HEK293 (cell line): Measurements from ENCODE around the gene TBL1Y.

Experiments used
- REPIN1 ChIP-seq: fragments of 450-650 bp; formaldehyde crosslinking; IDR thresholded peaks from 2 replicates; pipeline ENCODE4 v1.5.1; 2017; ENCODE audit warnings: missing biosample characterization, missing genetic modification characterization, low read depth
- SETDB1 ChIP-seq: IDR thresholded peaks from one replicate; pipeline ENCODE4 v1.6.1; 2017; ENCODE audit warnings: mild to moderate bottlenecking, low read length, moderate library complexity, mixed read lengths; ENCODE audit not compliant: insufficient read length
- YY1 ChIP-seq: fragments of 450-650 bp; formaldehyde crosslinking; IDR thresholded peaks from 2 replicates; pipeline ENCODE4 v1.5.1; 2018; ENCODE audit warnings: missing biosample characterization, missing genetic modification characterization
- ZNF155 ChIP-seq: fragments of 450-650 bp; formaldehyde crosslinking; IDR thresholded peaks from 2 replicates; pipeline ENCODE4 v1.5.1; 2016; ENCODE audit warnings: missing biosample characterization, missing genetic modification characterization
- ZNF202 ChIP-seq: fragments of 450-650 bp; formaldehyde crosslinking; IDR thresholded peaks from 2 replicates; pipeline ENCODE4 v1.5.1; 2016; ENCODE audit warnings: missing biosample characterization, missing genetic modification characterization, borderline replicate concordance
- ZNF24 ChIP-seq: fragments of 450-650 bp; formaldehyde crosslinking; IDR thresholded peaks from 2 replicates; pipeline ENCODE4 v1.5.1; 2016; ENCODE audit warnings: missing biosample characterization, missing genetic modification characterization
- ZNF274 ChIP-seq, 2 experiments: fragments of 200-500 bp in 1 of 2; fragments of 450-650 bp in 1 of 2; sonication (Bioruptor generic) in 1 of 2; formaldehyde crosslinking in 1 of 2; IDR thresholded peaks; 2 replicates each; pipeline versions ENCODE4 v1.5.1 to v1.6.1; 2014 to 2016; ENCODE audit warnings: borderline replicate concordance in 1 of 2, inconsistent platforms in 1 of 2, low read length in 1 of 2, missing biosample characterization in 1 of 2, missing genetic modification characterization in 1 of 2
- ZNF391 ChIP-seq: fragments of 450-650 bp; formaldehyde crosslinking; IDR thresholded peaks from 2 replicates; pipeline ENCODE4 v1.5.1; 2016; ENCODE audit warnings: low read depth, missing biosample characterization, missing genetic modification characterization, borderline replicate concordance
- ZNF423 ChIP-seq: fragments of 450-650 bp; formaldehyde crosslinking; IDR thresholded peaks from 2 replicates; pipeline ENCODE4 v1.5.1; 2016; ENCODE audit warnings: missing biosample characterization, missing genetic modification characterization
- TF ChIP-seq, protein P1 (sequence below): IDR thresholded peaks from 2 replicates; pipeline ENCODE4 v1.6.1; 2011; ENCODE audit warnings: mild to moderate bottlenecking, low read depth, low read length, borderline replicate concordance
- TF ChIP-seq, protein P2 (sequence below): fragments of 450-650 bp; formaldehyde crosslinking; IDR thresholded peaks from 2 replicates; pipeline ENCODE4 v1.5.1; 2016; ENCODE audit warnings: missing biosample characterization, missing genetic modification characterization
- TF ChIP-seq, protein P3 (sequence below): fragments of 450-650 bp; formaldehyde crosslinking; IDR thresholded peaks from 2 replicates; pipeline ENCODE4 v1.5.1; 2016; ENCODE audit warnings: missing biosample characterization, missing genetic modification characterization
- TF ChIP-seq, protein P4 (sequence below): fragments of 450-650 bp; formaldehyde crosslinking; IDR thresholded peaks from 2 replicates; pipeline ENCODE4 v1.5.1; 2016; ENCODE audit warnings: missing biosample characterization, missing genetic modification characterization

DNA sequence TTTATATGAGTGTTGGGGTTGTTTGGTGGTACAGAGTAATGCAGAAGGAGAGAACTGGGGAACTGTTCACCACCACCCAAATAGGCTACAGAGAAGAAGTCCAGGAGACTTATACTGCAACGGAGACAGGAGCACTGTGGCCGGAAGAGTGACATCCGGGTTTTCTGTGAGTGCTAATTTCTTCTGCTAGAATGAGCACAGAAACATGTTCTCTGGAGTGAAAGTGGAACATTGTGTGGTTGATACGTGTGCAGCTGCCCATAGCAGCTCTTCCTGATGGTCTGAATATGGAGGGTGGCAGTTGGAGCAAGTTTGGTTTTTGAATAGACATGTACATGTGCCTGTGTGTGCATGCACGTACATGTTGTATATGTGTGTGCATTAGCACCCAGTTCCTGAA lies 67.3 kb downstream of the TBL1Y start:
- TF ChIP-seq ZNF391 (no peak), REPIN1 (no peak), SETDB1 (no peak), ZNF155 (tag by site-specific recombination) (no peak), ZNF202 (tag by site-specific recombination) (no peak), ZNF24 (tag by site-specific recombination) (no peak), ZNF274 (IDR thresholded peaks at IDR 0.05; ENCODE audit: low read length) (no peak), ZNF274 (tag by site-specific recombination; IDR thresholded peaks at IDR 0.05; ENCODE audit: borderline replicate concordance) (no peak), ZNF423 (no peak), YY1 (tag by site-specific recombination) (no peak)
- TF ChIP-seq, protein P1, sequence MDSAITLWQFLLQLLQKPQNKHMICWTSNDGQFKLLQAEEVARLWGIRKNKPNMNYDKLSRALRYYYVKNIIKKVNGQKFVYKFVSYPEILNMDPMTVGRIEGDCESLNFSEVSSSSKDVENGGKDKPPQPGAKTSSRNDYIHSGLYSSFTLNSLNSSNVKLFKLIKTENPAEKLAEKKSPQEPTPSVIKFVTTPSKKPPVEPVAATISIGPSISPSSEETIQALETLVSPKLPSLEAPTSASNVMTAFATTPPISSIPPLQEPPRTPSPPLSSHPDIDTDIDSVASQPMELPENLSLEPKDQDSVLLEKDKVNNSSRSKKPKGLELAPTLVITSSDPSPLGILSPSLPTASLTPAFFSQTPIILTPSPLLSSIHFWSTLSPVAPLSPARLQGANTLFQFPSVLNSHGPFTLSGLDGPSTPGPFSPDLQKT, result no peak
- TF ChIP-seq, protein P2, sequence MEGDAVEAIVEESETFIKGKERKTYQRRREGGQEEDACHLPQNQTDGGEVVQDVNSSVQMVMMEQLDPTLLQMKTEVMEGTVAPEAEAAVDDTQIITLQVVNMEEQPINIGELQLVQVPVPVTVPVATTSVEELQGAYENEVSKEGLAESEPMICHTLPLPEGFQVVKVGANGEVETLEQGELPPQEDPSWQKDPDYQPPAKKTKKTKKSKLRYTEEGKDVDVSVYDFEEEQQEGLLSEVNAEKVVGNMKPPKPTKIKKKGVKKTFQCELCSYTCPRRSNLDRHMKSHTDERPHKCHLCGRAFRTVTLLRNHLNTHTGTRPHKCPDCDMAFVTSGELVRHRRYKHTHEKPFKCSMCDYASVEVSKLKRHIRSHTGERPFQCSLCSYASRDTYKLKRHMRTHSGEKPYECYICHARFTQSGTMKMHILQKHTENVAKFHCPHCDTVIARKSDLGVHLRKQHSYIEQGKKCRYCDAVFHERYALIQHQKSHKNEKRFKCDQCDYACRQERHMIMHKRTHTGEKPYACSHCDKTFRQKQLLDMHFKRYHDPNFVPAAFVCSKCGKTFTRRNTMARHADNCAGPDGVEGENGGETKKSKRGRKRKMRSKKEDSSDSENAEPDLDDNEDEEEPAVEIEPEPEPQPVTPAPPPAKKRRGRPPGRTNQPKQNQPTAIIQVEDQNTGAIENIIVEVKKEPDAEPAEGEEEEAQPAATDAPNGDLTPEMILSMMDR, result no peak
- TF ChIP-seq, protein P3, sequence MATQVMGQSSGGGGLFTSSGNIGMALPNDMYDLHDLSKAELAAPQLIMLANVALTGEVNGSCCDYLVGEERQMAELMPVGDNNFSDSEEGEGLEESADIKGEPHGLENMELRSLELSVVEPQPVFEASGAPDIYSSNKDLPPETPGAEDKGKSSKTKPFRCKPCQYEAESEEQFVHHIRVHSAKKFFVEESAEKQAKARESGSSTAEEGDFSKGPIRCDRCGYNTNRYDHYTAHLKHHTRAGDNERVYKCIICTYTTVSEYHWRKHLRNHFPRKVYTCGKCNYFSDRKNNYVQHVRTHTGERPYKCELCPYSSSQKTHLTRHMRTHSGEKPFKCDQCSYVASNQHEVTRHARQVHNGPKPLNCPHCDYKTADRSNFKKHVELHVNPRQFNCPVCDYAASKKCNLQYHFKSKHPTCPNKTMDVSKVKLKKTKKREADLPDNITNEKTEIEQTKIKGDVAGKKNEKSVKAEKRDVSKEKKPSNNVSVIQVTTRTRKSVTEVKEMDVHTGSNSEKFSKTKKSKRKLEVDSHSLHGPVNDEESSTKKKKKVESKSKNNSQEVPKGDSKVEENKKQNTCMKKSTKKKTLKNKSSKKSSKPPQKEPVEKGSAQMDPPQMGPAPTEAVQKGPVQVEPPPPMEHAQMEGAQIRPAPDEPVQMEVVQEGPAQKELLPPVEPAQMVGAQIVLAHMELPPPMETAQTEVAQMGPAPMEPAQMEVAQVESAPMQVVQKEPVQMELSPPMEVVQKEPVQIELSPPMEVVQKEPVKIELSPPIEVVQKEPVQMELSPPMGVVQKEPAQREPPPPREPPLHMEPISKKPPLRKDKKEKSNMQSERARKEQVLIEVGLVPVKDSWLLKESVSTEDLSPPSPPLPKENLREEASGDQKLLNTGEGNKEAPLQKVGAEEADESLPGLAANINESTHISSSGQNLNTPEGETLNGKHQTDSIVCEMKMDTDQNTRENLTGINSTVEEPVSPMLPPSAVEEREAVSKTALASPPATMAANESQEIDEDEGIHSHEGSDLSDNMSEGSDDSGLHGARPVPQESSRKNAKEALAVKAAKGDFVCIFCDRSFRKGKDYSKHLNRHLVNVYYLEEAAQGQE (tag by site-specific recombination), result no peak
- TF ChIP-seq, protein P4, sequence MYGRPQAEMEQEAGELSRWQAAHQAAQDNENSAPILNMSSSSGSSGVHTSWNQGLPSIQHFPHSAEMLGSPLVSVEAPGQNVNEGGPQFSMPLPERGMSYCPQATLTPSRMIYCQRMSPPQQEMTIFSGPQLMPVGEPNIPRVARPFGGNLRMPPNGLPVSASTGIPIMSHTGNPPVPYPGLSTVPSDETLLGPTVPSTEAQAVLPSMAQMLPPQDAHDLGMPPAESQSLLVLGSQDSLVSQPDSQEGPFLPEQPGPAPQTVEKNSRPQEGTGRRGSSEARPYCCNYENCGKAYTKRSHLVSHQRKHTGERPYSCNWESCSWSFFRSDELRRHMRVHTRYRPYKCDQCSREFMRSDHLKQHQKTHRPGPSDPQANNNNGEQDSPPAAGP (tag by site-specific recombination), result no peak
